ENCODE measurements around the gene PRKAG3.

The PRKAG3 gene

GRCh38 chr2:218858671-218859555 lies 27.3 kb upstream of the PRKAG3 start:
- TF ChIP-seq TAF1 (IDR thresholded peaks at IDR 0.05; ENCODE audit: borderline replicate concordance, insufficient read depth, low read length) (no peak), POLR2AphosphoS5 (IDR thresholded peaks at IDR 0.05; ENCODE audit: low read depth, low read length) (no peak), SIN3A (IDR thresholded peaks at IDR 0.05; ENCODE audit: borderline replicate concordance, insufficient read depth, low read length) (no peak), REST (IDR thresholded peaks at IDR 0.05; ENCODE audit: insufficient read depth in 1 of 2, low read depth in 2 of 2, low read length in 2 of 2) (no peak), FOXP2 (optimal IDR thresholded peaks at IDR 0.05; ENCODE audit: borderline replicate concordance, extremely low read depth, extremely low read length, insufficient read depth) (no peak)

GRCh38 chr2:218858138-218858445 lies 26.5 kb upstream of the PRKAG3 start:
- no peak for TF ChIP-seq SIN3A (IDR thresholded peaks at IDR 0.05; ENCODE audit: borderline replicate concordance, insufficient read depth, low read length)
- no peak for TF ChIP-seq POLR2AphosphoS5 (IDR thresholded peaks at IDR 0.05; ENCODE audit: low read depth, low read length)
- no peak for TF ChIP-seq FOXP2 (optimal IDR thresholded peaks at IDR 0.05; ENCODE audit: borderline replicate concordance, extremely low read depth, extremely low read length, insufficient read depth)
- TF ChIP-seq REST (IDR thresholded peaks at IDR 0.05; ENCODE audit: insufficient read depth in 1 of 2, low read depth in 2 of 2, low read length in 2 of 2), result no peak
- no peak for TF ChIP-seq TAF1 (IDR thresholded peaks at IDR 0.05; ENCODE audit: borderline replicate concordance, insufficient read depth, low read length)

- TF ChIP-seq REST (IDR thresholded peaks at IDR 0.05; ENCODE audit: insufficient read depth in 1 of 2, low read depth in 2 of 2, low read length in 2 of 2) (peak in 1 of 2 experiments; percentile 43; a peak in 1 of 4 replicates), SIN3A (IDR thresholded peaks at IDR 0.05; ENCODE audit: borderline replicate concordance, insufficient read depth, low read length) (no peak)
Measured at GRCh38 chr2:218857371-218858137, 26.0 kb upstream of the PRKAG3 start.

GRCh38 chr2:218856896-218857243 lies 25.3 kb upstream of the PRKAG3 start:
- no peak for TF ChIP-seq FOXP2 (optimal IDR thresholded peaks at IDR 0.05; ENCODE audit: borderline replicate concordance, extremely low read depth, extremely low read length, insufficient read depth)
- no peak for TF ChIP-seq TAF1 (IDR thresholded peaks at IDR 0.05; ENCODE audit: borderline replicate concordance, insufficient read depth, low read length)
- TF ChIP-seq SIN3A (IDR thresholded peaks at IDR 0.05; ENCODE audit: borderline replicate concordance, insufficient read depth, low read length), result no peak
- no peak for TF ChIP-seq POLR2AphosphoS5 (IDR thresholded peaks at IDR 0.05; ENCODE audit: low read depth, low read length)
- TF ChIP-seq REST (IDR thresholded peaks at IDR 0.05; ENCODE audit: insufficient read depth in 1 of 2, low read depth in 2 of 2, low read length in 2 of 2), result no peak
